ENCODE measurements around the gene DNAAF5. TPM values are rescaled to one million over a fixed set of nuclear protein-coding genes. Genes with fewer than 3 reads are reported as not detected.
"Not testable (repeated sequence)": the region's sequence is repeated elsewhere in the genome, so short reads cannot be mapped to it uniquely, and the experiment has no call there.

DNAAF5 gene
- total RNA-seq, 1 experiment from 2014 or later: 37.1 TPM

- no peak for DNase-seq (ENCODE audit: extremely low read depth, low read depth)
Measured at GRCh38 chr7:802500-803242, 76.2 kb downstream of the DNAAF5 start.

GRCh38 chr7:803243-803635, 76.7 kb downstream of the DNAAF5 start:
- DNase-seq (ENCODE audit: extremely low read depth, low read depth): no peak

- DNase-seq (ENCODE audit: extremely low read depth, low read depth): not testable (repeated sequence)
Measured at GRCh38 chr7:803796-804195, 77.3 kb downstream of the DNAAF5 start.

DNA sequence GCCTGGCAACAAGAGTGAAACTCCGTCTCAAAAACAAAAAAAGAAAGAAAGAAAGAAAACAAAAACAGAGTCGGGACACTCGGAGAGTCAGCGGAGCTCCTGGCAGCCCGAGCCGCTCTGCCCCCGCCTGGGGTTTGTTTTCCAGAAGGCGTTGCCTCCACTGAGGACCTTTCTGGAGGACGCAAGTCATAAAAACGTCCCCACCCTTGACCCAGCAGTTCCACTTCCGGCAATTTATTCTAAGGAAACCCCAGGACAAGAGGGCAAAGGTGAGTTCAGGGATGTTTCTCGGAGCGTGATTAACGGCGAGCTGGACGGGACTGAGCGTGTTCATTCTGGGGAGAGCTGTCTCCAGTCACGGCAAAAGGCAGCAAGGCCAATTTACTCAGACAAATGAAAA, 78.8 kb downstream of the DNAAF5 start:
- no peak for DNase-seq (ENCODE audit: extremely low read depth, low read depth)

GRCh38 chr7:815284-816216, 89.1 kb downstream of the DNAAF5 start:
- DNase-seq (ENCODE audit: extremely low read depth, low read depth): no peak

- DNase-seq (ENCODE audit: extremely low read depth, low read depth): peak; percentile 97
Measured at GRCh38 chr7:816300-816750, 89.8 kb downstream of the DNAAF5 start.

- no peak for DNase-seq (ENCODE audit: extremely low read depth, low read depth)
Measured at GRCh38 chr7:816751-817671, 90.5 kb downstream of the DNAAF5 start.

DNA sequence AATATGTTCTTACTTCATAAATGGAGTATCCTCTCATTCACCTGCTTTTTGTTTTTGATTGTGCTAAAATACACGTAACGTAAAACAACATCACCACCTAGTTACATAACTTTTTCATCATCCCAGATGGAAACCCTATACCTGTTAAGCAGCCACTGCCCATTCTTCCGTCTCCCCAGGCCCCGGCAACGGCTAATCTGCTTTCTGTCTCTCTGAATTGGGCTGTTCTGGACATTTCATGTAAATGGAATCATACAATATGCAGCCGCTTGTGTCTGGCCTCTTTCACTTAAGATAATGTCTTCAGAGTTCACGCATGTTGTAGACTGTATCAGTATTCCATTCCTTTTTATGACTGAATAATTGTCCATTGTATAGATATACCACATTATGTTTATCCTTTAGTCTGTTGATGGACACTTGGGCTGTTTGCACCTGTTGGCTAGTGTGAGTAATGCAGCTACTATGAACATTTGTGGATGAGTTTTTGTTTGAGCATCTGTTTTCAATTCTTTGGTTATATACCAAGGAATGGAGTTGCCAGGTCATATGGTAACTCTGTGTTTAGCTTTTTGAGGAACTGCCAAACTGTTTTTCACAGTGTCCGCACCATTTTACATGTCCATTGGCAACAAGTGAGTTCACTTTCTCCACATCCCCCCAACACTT, 91.7 kb downstream of the DNAAF5 start:
- no peak for DNase-seq (ENCODE audit: extremely low read depth, low read depth)

GRCh38 chr7:820341-820740, 93.8 kb downstream of the DNAAF5 start:
- DNase-seq (ENCODE audit: extremely low read depth, low read depth): no peak

GRCh38 chr7:821688-822087, 95.2 kb downstream of the DNAAF5 start:
- no peak for DNase-seq (ENCODE audit: extremely low read depth, low read depth)

DNA sequence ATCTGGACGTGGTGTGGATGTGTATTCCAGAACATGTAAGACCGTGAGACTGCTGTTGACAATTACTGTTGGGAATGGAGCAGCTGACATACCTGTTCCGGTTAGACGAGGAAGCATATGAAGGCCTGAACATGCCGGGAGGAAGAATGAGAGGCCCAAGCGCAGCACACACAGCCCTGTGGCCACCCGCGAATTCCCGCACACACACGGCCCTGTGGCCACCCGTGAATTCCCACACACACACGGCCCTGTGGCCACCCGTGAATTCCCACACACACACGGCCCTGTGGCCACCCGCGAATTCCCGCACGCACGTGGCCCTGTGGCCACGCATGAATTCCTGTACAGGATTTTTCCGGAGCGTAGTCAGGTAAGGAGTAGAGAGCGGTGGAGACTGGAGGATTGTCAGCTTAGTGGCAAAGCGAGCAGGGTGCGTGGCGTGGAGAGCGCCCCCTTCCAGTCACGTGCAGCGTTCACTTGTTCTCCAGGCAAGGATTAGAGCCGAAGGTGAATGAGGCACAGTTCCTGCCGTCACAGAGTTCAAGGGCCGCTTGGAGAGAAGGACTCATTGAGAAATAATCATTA, 96.3 kb downstream of the DNAAF5 start:
- DNase-seq (ENCODE audit: extremely low read depth, low read depth): no peak

GRCh38 chr7:823649-824048, 97.2 kb downstream of the DNAAF5 start:
- DNase-seq (ENCODE audit: extremely low read depth, low read depth): no peak

DNA sequence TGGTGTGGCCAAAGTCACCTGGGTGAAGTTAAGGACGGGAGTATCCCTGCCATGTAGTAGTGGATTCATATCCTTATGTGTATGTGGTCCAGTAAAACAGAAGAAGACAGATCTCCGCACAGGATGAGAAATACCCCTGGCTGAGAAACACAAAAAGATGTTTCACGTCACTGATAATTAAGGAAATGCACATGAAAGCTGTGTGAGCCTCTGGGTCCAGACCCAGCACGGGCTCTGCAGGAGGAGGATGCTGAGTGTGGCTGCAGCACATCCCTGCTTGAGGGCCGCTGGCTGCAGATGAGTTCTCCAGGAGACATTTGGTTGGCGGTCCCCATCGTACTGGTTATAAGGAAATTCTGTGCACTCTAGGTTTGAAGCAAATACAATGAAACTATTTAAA, 97.6 kb downstream of the DNAAF5 start:
- DNase-seq (ENCODE audit: extremely low read depth, low read depth): no peak

DNA sequence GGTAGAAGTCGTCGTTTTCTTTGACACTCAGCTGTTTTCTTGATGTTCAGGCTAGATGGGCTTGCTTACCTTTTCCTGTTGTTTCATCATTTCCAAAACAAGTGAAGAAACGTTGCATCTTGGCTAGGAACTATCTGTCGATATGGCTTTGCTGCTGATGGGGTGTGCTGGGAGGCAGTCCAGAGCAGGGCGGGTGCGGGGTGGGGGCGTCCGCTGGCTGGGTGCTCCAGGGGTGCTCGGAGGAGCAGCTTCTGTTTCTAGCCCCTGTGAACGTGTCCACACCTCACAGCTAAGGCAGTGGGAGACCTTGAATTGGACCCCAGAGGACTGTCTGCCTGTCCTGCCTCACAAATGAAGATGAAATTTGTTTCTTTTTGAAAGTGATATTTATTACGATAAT, 98.2 kb downstream of the DNAAF5 start:
- DNase-seq (ENCODE audit: extremely low read depth, low read depth): no peak

GRCh38 chr7:825386-825785, 98.9 kb downstream of the DNAAF5 start:
- DNase-seq (ENCODE audit: extremely low read depth, low read depth): no peak

DNA sequence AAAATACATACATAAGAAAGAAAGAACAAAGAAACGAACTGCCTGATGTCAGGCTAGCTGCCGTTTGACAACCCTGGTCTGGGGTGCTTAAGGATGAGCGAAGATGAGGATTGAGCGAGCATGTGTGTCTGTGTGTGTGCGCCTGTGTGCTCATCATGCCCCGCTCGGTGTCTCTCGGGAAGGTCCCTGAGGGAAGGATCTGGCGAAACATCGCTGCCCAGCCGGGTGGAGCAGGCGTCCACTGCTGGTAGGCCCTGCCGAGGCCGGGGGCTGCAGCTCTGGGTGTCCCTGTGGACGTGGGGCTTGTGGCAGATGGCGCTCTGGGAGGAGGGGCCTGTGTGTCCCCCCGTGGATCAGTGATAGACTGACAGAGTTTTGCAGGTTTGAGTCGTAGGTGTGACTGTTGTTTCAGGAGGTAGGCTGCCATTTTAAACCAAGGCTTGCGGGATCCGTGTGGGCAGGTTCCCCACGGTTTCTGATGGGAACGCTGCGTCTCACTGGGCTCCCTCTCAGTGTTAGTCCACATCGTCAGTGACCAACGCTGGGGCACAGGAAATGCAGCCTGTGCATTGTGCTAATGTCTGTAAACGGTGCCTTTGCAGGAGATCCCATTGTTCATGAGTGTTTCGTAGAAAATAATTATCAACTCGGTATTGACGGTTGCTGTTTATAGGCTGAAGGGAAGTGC, 99.9 kb downstream of the DNAAF5 start:
- no peak for DNase-seq (ENCODE audit: extremely low read depth, low read depth)

- DNase-seq (ENCODE audit: extremely low read depth, low read depth): no peak
Measured at GRCh38 chr7:828793-829561, 102.5 kb downstream of the DNAAF5 start.

DNA sequence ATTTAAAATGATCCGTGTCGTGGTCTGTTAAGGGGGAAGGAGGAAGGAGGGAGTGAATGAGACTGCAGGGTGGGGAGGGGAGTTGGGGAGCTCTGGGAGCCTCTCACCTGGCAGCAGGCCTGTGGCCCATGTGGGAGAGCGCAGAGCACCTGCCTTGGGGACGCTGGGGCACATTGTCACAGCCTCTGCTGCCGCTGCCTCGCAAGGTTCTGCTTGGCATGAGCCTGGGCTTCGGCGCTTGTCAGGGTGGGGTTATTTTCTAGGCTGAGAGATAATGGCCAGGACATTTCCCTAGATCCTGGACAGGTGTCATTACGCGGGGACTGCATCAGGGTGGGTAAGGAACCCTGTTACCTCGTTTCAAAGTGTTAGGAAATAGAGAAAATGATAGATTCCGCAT, 103.6 kb downstream of the DNAAF5 start:
- no peak for DNase-seq (ENCODE audit: extremely low read depth, low read depth)

Data from NCI-H460 (cell line).